UCSD-AML1 (cell line): Measurements from ENCODE around the gene PLPPR1.
"Not testable (repeated sequence)": the region's sequence is repeated elsewhere in the genome, so short reads cannot be mapped to it uniquely, and the experiment has no call there.

Source experiments
- DNase-seq: peaks from one replicate; lab custom pipeline; 2025; ENCODE audit not compliant: unreplicated experiment; lab: John Stamatoyannopoulos, UW

PLPPR1 gene

GRCh38 chr9:101119206-101119819 lies 90.8 kb downstream of the PLPPR1 start:
- peak; percentile 28 for DNase-seq

GRCh38 chr9:101121836-101122399 lies 93.4 kb downstream of the PLPPR1 start:
- no peak for DNase-seq

- no peak for DNase-seq
Measured at GRCh38 chr9:101126556-101126955, 98.0 kb downstream of the PLPPR1 start.

- not testable (repeated sequence) for DNase-seq
Measured at GRCh38 chr9:101127369-101127768, 98.8 kb downstream of the PLPPR1 start.

- DNase-seq, result no peak
Measured at GRCh38 chr9:101128623-101129022, 100.1 kb downstream of the PLPPR1 start.

- no peak for DNase-seq
Measured at GRCh38 chr9:101130054-101130453, 101.5 kb downstream of the PLPPR1 start.

GRCh38 chr9:101131326-101131725 lies 102.8 kb downstream of the PLPPR1 start:
- DNase-seq, result no peak

- no peak for DNase-seq
Measured at GRCh38 chr9:101132801-101133200, 104.3 kb downstream of the PLPPR1 start.

GRCh38 chr9:101138509-101138908 lies 110.0 kb downstream of the PLPPR1 start:
- DNase-seq, result no peak

- DNase-seq, result no peak
Measured at GRCh38 chr9:101139082-101139481, 110.6 kb downstream of the PLPPR1 start.

GRCh38 chr9:101140764-101141163 lies 112.2 kb downstream of the PLPPR1 start:
- no peak for DNase-seq

GRCh38 chr9:101146508-101146907 lies 118.0 kb downstream of the PLPPR1 start:
- DNase-seq, result no peak

GRCh38 chr9:101148344-101148743 lies 119.8 kb downstream of the PLPPR1 start:
- DNase-seq, result no peak

GRCh38 chr9:101158361-101158760 lies 129.8 kb downstream of the PLPPR1 start:
- no peak for DNase-seq

GRCh38 chr9:101162231-101162630 lies 133.7 kb downstream of the PLPPR1 start:
- no peak for DNase-seq

GRCh38 chr9:101165131-101165530 lies 136.6 kb downstream of the PLPPR1 start:
- DNase-seq, result no peak

GRCh38 chr9:101167490-101168134 lies 139.1 kb downstream of the PLPPR1 start:
- no peak for DNase-seq

GRCh38 chr9:101172616-101173015 lies 144.1 kb downstream of the PLPPR1 start:
- no peak for DNase-seq

- DNase-seq, result no peak
Measured at GRCh38 chr9:101173907-101174306, 145.4 kb downstream of the PLPPR1 start.

GRCh38 chr9:101176384-101176783 lies 147.9 kb downstream of the PLPPR1 start:
- no peak for DNase-seq

- no peak for DNase-seq
Measured at GRCh38 chr9:101184813-101185278, 156.3 kb downstream of the PLPPR1 start.

GRCh38 chr9:101191723-101192122 lies 163.2 kb downstream of the PLPPR1 start:
- no peak for DNase-seq
